ENCODE measurements around the gene DR1. TPM values are rescaled to one million over a fixed set of nuclear protein-coding genes. Genes with fewer than 3 reads are reported as not detected.
"Not testable (repeated sequence)": the region's sequence is repeated elsewhere in the genome, so short reads cannot be mapped to it uniquely, and the experiment has no call there.

The DR1 gene
- total RNA-seq, 2 donors from 2014 or later: 40.3 to 41.9 TPM

- DNase-seq (ENCODE audit: low spot score): no peak
- intact Hi-C loops (cut with DNase I): no loop called here
Measured at GRCh38 chr1:93362237-93362636, 16.5 kb downstream of the DR1 start.

- DNase-seq (ENCODE audit: low spot score): no peak
- intact Hi-C loops (cut with DNase I): no loop called here
Measured at GRCh38 chr1:93365813-93366212, 20.1 kb downstream of the DR1 start.

- intact Hi-C loops (cut with DNase I): no loop called here
- no peak for DNase-seq (ENCODE audit: low spot score)
Measured at GRCh38 chr1:93369734-93370133, 24.0 kb downstream of the DR1 start.

GRCh38 chr1:93374334-93375106, 28.8 kb downstream of the DR1 start:
- intact Hi-C loops (cut with DNase I): no loop called here
- peak; percentile 41 for DNase-seq (ENCODE audit: low spot score)

GRCh38 chr1:93384656-93385055, 38.9 kb downstream of the DR1 start:
- DNase-seq (ENCODE audit: low spot score): no peak
- intact Hi-C loops (cut with DNase I): no loop called here

DNA sequence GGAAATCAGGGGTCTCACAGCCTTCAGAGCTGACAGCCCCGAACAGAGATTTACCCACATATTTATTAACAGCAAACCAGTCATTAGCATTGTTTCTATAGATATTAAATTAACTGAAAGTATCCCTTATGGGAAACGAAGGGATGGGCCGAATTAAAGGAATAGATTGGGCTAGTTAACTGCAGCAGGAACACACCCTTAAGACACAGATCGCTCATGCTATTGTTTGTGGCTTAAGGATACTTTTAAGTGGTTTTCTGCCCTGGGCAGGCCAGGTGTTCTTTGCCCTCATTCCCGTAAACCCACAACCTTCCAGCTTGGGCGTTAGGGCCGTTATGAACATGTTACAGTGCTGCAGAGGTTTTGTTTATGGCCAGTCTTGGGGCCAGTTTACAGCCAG, 40.6 kb downstream of the DR1 start:
- intact Hi-C loops (cut with DNase I); DNase-seq (ENCODE audit: low spot score): not testable (repeated sequence)

DNA sequence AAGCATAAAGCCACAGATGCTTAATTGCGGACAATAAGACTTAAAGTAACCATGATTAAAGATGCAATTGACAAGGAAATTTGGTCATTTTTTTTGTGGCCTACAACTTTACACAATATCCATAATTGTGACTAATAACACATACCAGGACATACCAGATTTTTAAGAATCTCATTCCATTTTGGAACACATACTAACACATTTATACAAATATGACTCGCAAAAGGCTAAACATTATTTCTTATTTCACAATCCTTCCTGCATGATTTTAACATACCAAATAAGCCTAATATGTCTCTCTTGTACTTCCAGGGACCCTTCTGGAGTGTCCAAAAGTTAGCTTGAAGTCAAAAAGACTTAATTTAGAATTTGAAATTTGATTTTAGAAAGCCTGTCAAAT, 48.8 kb downstream of the DR1 start:
- DNase-seq (ENCODE audit: low spot score): no peak

GRCh38 chr1:93395195-93395594, 49.5 kb downstream of the DR1 start:
- intact Hi-C loops (cut with DNase I): no loop called here
- no peak for DNase-seq (ENCODE audit: low spot score)

More for the DNA sequence above, 48.8 kb downstream of the DR1 start:
- intact Hi-C loops (cut with DNase I): no loop called here

GRCh38 chr1:93399781-93400180, 54.1 kb downstream of the DR1 start:
- intact Hi-C loops (cut with DNase I): no loop called here
- DNase-seq (ENCODE audit: low spot score): no peak

DNA sequence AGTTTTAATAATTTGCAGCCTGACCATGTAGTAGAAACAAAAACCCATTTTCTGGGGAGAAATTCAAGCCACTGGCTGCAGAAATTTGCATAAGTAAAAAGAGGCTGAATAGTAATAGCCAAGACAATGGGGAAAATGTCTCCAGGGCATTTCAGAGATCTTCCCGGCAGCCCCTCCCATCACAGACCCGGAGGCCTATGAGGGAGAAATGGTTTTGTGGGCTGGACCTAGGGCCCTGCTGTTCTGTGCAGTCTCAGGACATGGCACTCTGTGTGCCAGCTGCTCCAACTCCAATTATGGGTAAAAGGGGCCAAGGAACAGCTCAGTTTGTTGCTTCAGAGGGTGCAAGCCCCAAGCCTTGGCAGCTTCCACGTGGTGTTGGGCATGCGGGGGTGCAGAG, 62.5 kb downstream of the DR1 start:
- no peak for DNase-seq (ENCODE audit: low spot score)
- intact Hi-C loops (cut with DNase I): no loop called here

DNA sequence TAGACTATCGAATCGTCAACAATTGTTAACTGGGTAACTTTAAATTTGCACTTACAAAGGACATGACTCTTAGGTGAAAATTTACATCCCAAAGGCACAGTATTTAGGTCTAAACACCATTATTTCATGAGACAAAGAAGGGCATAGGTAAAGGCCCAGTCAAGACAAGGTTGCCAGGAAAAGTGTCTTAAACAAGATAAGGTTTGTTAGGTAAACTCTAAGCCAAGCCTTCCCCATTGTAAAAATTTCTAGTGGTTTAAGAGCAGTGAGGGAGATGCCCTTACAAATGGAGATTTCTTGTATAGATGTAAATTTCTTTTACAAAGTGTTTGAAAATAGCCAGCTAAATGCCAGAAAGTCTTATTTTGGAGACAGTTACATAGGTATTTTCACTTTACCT, 65.3 kb downstream of the DR1 start:
- DNase-seq (ENCODE audit: low spot score): no peak
- intact Hi-C loops (cut with DNase I): no loop called here

DNA sequence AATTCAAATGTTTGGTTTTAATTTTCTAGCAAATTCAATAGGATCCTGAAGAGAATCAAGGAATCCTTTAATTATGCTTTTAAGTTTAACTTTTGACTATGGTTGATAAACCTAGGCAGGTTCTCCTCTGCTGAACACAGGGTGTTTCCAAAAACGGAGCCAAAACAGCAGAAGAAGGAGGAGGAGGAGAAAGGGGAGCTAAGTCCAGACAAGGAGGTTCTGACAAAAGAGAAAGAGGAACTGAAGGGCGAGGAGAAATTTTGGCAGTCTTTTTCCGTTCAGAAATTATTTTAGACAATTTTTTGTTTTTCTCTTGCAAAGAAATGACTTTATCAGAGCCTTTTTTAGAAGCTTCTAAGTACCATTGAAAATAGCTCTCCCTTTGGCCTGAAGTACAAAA, 69.0 kb downstream of the DR1 start:
- intact Hi-C loops (cut with DNase I): loop anchor here in 1 of 2 donors (2.0 kb wide), 1 partner anchor 86 kb away; no protein-coding TSS in a partner anchor
- no peak for DNase-seq (ENCODE audit: low spot score)

- intact Hi-C loops (cut with DNase I): loop anchor here in 1 of 2 donors (2.0 kb wide), 1 partner anchor 86 kb away; no protein-coding TSS in a partner anchor
- no peak for DNase-seq (ENCODE audit: low spot score)
Measured at GRCh38 chr1:93415296-93415695, 69.6 kb downstream of the DR1 start.

GRCh38 chr1:93416183-93416582, 70.5 kb downstream of the DR1 start:
- intact Hi-C loops (cut with DNase I): no loop called here

More at GRCh38 chr1:93416183-93416582, 70.5 kb downstream of the DR1 start:
- DNase-seq (ENCODE audit: low spot score): no peak

Other genes starting within 250 kb of the DR1 start
- gene TMED5, start 165.5 kb upstream of the DR1 start, total RNA-seq: 10 to 100 TPM; 38.4 to 67.5 TPM
- gene CCDC18, start 165.2 kb upstream of the DR1 start, total RNA-seq: 1 to 10 TPM; 5.6 to 7.2 TPM
- gene FNBP1L, start 102.2 kb downstream of the DR1 start, total RNA-seq: 10 to 100 TPM in 1 of 2 donors, 1 to 10 TPM in 1; 9.3 to 11.3 TPM

All from posterior vena cava (tissue), 2 donors.